ENCODE results near the gene RANBP10.
"Not testable (repeated sequence)": the region's sequence is repeated elsewhere in the genome, so short reads cannot be mapped to it uniquely, and the experiment has no call there.

RANBP10 gene

GRCh38 chr16:67707790-67708189, 98.6 kb downstream of the RANBP10 start:
- DNase-seq, result no peak

GRCh38 chr16:67707210-67707609, 99.2 kb downstream of the RANBP10 start:
- no peak for DNase-seq

GRCh38 chr16:67704110-67704509, 102.2 kb downstream of the RANBP10 start:
- no peak for DNase-seq

- no peak for DNase-seq
These were observed 102.7 kb downstream of the RANBP10 start for GRCh38 chr16:67703626-67704025.

GRCh38 chr16:67702130-67702529, 104.2 kb downstream of the RANBP10 start:
- no peak for DNase-seq

- DNase-seq, result no peak
These were observed 104.9 kb downstream of the RANBP10 start for GRCh38 chr16:67701420-67701819.

GRCh38 chr16:67699265-67699664, 107.1 kb downstream of the RANBP10 start:
- DNase-seq, result no peak

GRCh38 chr16:67697422-67698185, 108.8 kb downstream of the RANBP10 start:
- DNase-seq, result no peak

- no peak for DNase-seq
These were observed 111.7 kb downstream of the RANBP10 start for GRCh38 chr16:67694611-67695010.

GRCh38 chr16:67693517-67694285, 112.7 kb downstream of the RANBP10 start:
- not testable (repeated sequence) for DNase-seq

GRCh38 chr16:67685388-67686112, 120.8 kb downstream of the RANBP10 start:
- no peak for DNase-seq

GRCh38 chr16:67683767-67684166, 122.6 kb downstream of the RANBP10 start:
- DNase-seq, result no peak

- DNase-seq, result no peak
These were observed 126.1 kb downstream of the RANBP10 start for GRCh38 chr16:67679935-67680897.

GRCh38 chr16:67678354-67679023, 127.9 kb downstream of the RANBP10 start:
- DNase-seq, result no peak

GRCh38 chr16:67677712-67678111, 128.6 kb downstream of the RANBP10 start:
- no peak for DNase-seq

GRCh38 chr16:67676939-67677338, 129.4 kb downstream of the RANBP10 start:
- DNase-seq, result no peak

- DNase-seq, result no peak
These were observed 129.8 kb downstream of the RANBP10 start for GRCh38 chr16:67676516-67676915.

- DNase-seq, result no peak
These were observed 130.4 kb downstream of the RANBP10 start for GRCh38 chr16:67675999-67676398.

- DNase-seq, result no peak
These were observed 130.8 kb downstream of the RANBP10 start for GRCh38 chr16:67675579-67675935.

- no peak for DNase-seq
These were observed 131.3 kb downstream of the RANBP10 start for GRCh38 chr16:67674851-67675578.

All from NCI-H446 (cell line).